NOMO-1 treated with DMSO at 0.1 percent for 48 hours (cell line): Measurements from ENCODE around the gene DCTN1.

Source experiments
- DNase-seq: peaks from one replicate; lab custom pipeline; 2025; ENCODE audit not compliant: unreplicated experiment; lab: John Stamatoyannopoulos, UW

Gene DCTN1

GRCh38 chr2:74327627-74328026 lies 52.5 kb downstream of the DCTN1 start:
- no peak for DNase-seq

- DNase-seq: no peak
Measured at GRCh38 chr2:74327199-74327598, 52.9 kb downstream of the DCTN1 start.

DNA sequence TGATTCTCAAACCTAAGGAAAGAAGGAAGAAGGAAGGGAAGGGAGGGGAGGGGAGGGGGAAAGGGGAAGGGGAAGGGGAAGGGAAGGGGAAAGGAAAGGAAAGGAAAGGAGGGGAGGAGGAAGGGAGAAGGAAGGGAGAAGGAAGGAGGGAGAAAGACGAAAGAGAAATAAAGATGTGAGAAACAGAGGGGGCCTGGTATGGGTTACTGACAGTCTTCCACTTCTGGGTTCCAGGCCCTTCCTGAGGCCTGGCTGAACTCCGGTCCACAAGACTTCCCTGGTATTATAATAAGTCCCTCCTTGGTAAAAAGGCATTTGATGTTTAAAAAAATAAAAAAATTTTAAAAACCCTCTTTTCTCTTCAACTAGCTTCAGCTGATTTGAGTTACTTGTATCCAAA lies 54.3 kb downstream of the DCTN1 start:
- DNase-seq: no peak

GRCh38 chr2:74321737-74322136 lies 58.4 kb downstream of the DCTN1 start:
- DNase-seq: no peak

- DNase-seq: no peak
Measured at GRCh38 chr2:74317701-74318100, 62.4 kb downstream of the DCTN1 start.

DNA sequence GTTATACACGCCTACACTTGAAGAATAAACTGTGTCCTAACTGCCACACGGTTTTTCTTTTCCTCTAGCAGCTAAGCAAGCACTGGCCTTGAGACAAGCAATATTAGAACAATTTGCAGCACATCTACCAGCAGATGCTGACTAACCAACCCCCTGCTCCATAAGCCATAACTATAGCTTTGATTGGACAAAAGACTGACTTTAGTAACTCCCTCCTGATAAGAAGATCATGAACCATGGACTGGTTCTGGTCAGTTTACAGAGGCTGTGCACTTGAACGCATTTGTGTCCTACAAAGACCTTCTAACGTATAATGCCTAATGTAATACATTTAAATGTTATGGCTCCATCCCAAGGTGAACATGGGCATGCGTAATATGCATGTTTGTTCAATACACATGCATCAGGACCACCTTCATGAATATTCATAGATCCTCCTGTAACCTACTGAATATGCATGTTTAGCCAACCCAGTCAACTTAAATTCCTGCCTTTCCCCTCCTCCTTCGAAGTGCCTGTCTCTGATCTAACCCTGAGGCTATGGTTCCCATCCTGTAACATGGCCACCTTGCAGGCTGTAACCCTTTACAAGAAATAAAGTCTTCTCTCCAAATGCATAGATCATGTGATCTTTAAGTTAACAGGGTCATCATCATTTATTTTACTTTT lies 63.4 kb downstream of the DCTN1 start:
- no peak for DNase-seq

DNA sequence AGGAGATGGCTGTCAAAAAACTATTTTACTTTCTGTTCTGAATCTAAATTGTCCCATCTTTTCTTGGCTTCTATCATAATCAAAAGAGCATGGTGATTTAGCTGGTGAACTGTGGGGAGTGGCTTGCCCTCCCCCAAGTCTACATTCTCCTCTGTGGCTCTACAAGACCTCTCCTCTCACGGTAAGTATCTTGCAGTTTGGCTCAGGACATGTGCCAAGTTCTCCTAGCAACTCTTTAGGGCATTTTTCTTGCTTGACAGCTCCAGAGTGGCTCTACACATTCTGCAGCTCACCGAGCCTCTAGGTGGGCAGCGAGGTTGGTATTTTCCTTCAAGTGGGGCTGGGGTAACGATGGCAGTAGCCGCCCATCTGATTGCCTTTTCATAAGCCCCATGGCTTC lies 66.0 kb downstream of the DCTN1 start:
- DNase-seq: no peak

DNA sequence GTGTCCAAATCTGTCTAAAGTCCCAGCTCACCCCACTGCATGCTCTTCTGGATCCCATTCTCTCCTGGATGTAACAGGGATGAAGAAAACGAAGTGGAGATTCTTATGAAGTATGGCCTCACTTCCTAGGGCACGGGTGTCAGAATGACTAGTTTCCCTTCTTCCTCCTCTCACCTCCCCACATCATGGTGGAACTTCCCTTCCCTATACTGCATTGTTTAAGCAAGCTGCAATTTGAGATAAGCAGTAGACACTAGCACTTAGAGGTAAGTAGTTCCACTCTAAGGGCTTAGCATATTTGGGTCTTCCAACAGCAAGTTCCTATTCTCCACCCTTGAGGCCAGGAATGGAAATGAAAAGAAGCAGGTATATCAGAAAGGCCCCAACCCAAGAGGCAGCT lies 66.6 kb downstream of the DCTN1 start:
- no peak for DNase-seq

GRCh38 chr2:74312913-74313312 lies 67.2 kb downstream of the DCTN1 start:
- no peak for DNase-seq
